ENCODE results near the gene KRT33B. TPM values are rescaled to one million over a fixed set of nuclear protein-coding genes. Genes with fewer than 3 reads are reported as not detected.

KRT33B gene
- total RNA-seq, 2 experiments from 2014 or later, result not detected

- BruUV-seq (replicated peaks), result no TSS peak
- intact Hi-C loops (cut with micrococcal nuclease; ENCODE audit: unreplicated experiment), result no loop called here
- H3K4me1 ChIP-seq (ENCODE audit: insufficient read depth, low read length, poor library complexity, severe bottlenecking), result no peaks in the 10 kb centered on the region
- no peaks in the 10 kb centered on the region for H3K36me3 ChIP-seq (ENCODE audit: insufficient read depth, low read length)
- TF ChIP-seq CTCF (conservative IDR thresholded peaks at IDR 0.05; ENCODE audit: low read length) (no peak), EZH2phosphoT487 (IDR thresholded peaks at IDR 0.05; ENCODE audit: borderline replicate concordance, low read depth, low read length) (no peak)
- no peak overlapping the region for H3K4me3 ChIP-seq (ENCODE audit: low read depth, low read length, poor library complexity, severe bottlenecking)
- ChIA-PET CTCF (ENCODE audit: unreplicated experiment) (no interaction called here), POLR2A (interaction anchor here (1.1 kb wide), 1 partner anchor 11 kb away, joined by 3 read pairs; no protein-coding TSS in a partner anchor)
- H3K9me3 ChIP-seq (ENCODE audit: low read length), result no peaks in the 10 kb centered on the region
- no peak overlapping the region for H2AFZ ChIP-seq (ENCODE audit: low read length)
- H3K4me2 ChIP-seq (ENCODE audit: low read length), result no peak overlapping the region
- no peak for DNase-seq (ENCODE audit: low spot score)
- H3K27ac ChIP-seq (ENCODE audit: low read depth, low read length, poor library complexity, severe bottlenecking), result no peak overlapping the region
- H4K20me1 ChIP-seq (ENCODE audit: insufficient read depth, low read length), result no peaks in the 10 kb centered on the region
- no peaks in the 10 kb centered on the region for H3K79me2 ChIP-seq (ENCODE audit: insufficient read depth, low read depth, low read length)
- H3K9me2 ChIP-seq (ENCODE audit: insufficient read depth, low read length), result no peaks in the 10 kb centered on the region
Observed at GRCh38 chr17:41404024-41404671, 34.5 kb upstream of the KRT33B start.

GRCh38 chr17:41403404-41404023 is 33.9 kb upstream of the KRT33B start:
- no peak overlapping the region for H3K4me2 ChIP-seq (ENCODE audit: low read length)
- H3K27ac ChIP-seq (ENCODE audit: low read depth, low read length, poor library complexity, severe bottlenecking), result no peak overlapping the region
- H3K36me3 ChIP-seq (ENCODE audit: insufficient read depth, low read length), result no peaks in the 10 kb centered on the region
- no peak for TF ChIP-seq EZH2phosphoT487 (IDR thresholded peaks at IDR 0.05; ENCODE audit: borderline replicate concordance, low read depth, low read length)
- TF ChIP-seq CTCF (conservative IDR thresholded peaks at IDR 0.05; ENCODE audit: low read length), result no peak
- no peak overlapping the region for H3K4me3 ChIP-seq (ENCODE audit: low read depth, low read length, poor library complexity, severe bottlenecking)
- intact Hi-C loops (cut with micrococcal nuclease; ENCODE audit: unreplicated experiment), result no loop called here
- ChIA-PET CTCF (ENCODE audit: unreplicated experiment) (no interaction called here), POLR2A (interaction anchor here (1.1 kb wide), 1 partner anchor 11 kb away, joined by 3 read pairs; no protein-coding TSS in a partner anchor)
- H4K20me1 ChIP-seq (ENCODE audit: insufficient read depth, low read length), result no peaks in the 10 kb centered on the region
- no peak for DNase-seq (ENCODE audit: low spot score)
- no peaks in the 10 kb centered on the region for H3K4me1 ChIP-seq (ENCODE audit: insufficient read depth, low read length, poor library complexity, severe bottlenecking)
- H3K9me3 ChIP-seq (ENCODE audit: low read length), result no peaks in the 10 kb centered on the region
- BruUV-seq (replicated peaks), result no TSS peak
- H2AFZ ChIP-seq (ENCODE audit: low read length), result no peak overlapping the region
- H3K79me2 ChIP-seq (ENCODE audit: insufficient read depth, low read depth, low read length), result no peaks in the 10 kb centered on the region
- H3K9me2 ChIP-seq (ENCODE audit: insufficient read depth, low read length), result no peaks in the 10 kb centered on the region

GRCh38 chr17:41402161-41402560 is 32.5 kb upstream of the KRT33B start:
- no peak overlapping the region for H3K4me3 ChIP-seq (ENCODE audit: low read depth, low read length, poor library complexity, severe bottlenecking)
- no peaks in the 10 kb centered on the region for H3K9me3 ChIP-seq (ENCODE audit: low read length)
- no TSS peak for BruUV-seq (replicated peaks)
- no peaks in the 10 kb centered on the region for H3K9me2 ChIP-seq (ENCODE audit: insufficient read depth, low read length)
- ChIA-PET POLR2A (no interaction called here), CTCF (ENCODE audit: unreplicated experiment) (no interaction called here)
- no peak overlapping the region for H2AFZ ChIP-seq (ENCODE audit: low read length)
- TF ChIP-seq CTCF (conservative IDR thresholded peaks at IDR 0.05; ENCODE audit: low read length) (no peak), EZH2phosphoT487 (IDR thresholded peaks at IDR 0.05; ENCODE audit: borderline replicate concordance, low read depth, low read length) (no peak)
- no peaks in the 10 kb centered on the region for H3K36me3 ChIP-seq (ENCODE audit: insufficient read depth, low read length)
- no peaks in the 10 kb centered on the region for H4K20me1 ChIP-seq (ENCODE audit: insufficient read depth, low read length)
- H3K4me1 ChIP-seq (ENCODE audit: insufficient read depth, low read length, poor library complexity, severe bottlenecking), result no peaks in the 10 kb centered on the region
- no peaks in the 10 kb centered on the region for H3K79me2 ChIP-seq (ENCODE audit: insufficient read depth, low read depth, low read length)
- H3K4me2 ChIP-seq (ENCODE audit: low read length), result no peak overlapping the region
- no peak for DNase-seq (ENCODE audit: low spot score)
- no peak overlapping the region for H3K27ac ChIP-seq (ENCODE audit: low read depth, low read length, poor library complexity, severe bottlenecking)
- intact Hi-C loops (cut with micrococcal nuclease; ENCODE audit: unreplicated experiment), result no loop called here

Data from OCI-LY7 (cell line).